ENCODE measurements around the gene SUPT7L.
"Not testable (repeated sequence)": the region's sequence is repeated elsewhere in the genome, so short reads cannot be mapped to it uniquely, and the experiment has no call there.

DNA sequence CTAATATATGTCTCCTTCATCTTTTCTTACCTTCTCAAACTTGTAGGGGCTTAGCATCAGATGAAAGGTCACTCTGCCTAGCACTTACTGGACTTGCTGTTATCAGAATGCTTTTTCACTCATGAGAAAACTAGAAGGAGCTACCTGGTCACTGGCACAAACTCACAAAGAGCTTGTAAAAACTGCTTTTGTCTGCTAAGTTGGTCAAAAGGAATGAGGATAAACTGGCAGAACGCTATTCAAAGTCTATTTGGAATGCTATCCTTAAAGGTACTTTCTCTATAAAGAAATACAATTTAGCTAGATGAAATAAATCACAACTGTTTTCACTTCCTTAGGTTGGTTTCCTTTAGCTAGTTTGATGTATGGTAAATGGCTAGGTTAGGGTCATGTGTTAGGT is 37.1 kb downstream of the SUPT7L start:
- TF ChIP-seq, protein P1, sequence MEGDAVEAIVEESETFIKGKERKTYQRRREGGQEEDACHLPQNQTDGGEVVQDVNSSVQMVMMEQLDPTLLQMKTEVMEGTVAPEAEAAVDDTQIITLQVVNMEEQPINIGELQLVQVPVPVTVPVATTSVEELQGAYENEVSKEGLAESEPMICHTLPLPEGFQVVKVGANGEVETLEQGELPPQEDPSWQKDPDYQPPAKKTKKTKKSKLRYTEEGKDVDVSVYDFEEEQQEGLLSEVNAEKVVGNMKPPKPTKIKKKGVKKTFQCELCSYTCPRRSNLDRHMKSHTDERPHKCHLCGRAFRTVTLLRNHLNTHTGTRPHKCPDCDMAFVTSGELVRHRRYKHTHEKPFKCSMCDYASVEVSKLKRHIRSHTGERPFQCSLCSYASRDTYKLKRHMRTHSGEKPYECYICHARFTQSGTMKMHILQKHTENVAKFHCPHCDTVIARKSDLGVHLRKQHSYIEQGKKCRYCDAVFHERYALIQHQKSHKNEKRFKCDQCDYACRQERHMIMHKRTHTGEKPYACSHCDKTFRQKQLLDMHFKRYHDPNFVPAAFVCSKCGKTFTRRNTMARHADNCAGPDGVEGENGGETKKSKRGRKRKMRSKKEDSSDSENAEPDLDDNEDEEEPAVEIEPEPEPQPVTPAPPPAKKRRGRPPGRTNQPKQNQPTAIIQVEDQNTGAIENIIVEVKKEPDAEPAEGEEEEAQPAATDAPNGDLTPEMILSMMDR (conservative IDR thresholded peaks at IDR 0.05): not testable (repeated sequence)
- not testable (repeated sequence) for TF ChIP-seq ZFX (IDR thresholded peaks at IDR 0.05)
